PC-3 (cell line): ENCODE measurements around the gene NOP53.
A peak's percentile ranks its signal among the peaks of the same experiment; 100 is the strongest.

Experiments used
- EZH2 ChIP-seq: fragments of 300-600 bp; sonication (generic); IDR thresholded peaks from one replicate; pipeline ENCODE4 v1.6.1; 2017; ENCODE audit warnings: antibody characterized with exemption, mild to moderate bottlenecking, low read length; ENCODE audit not compliant: unreplicated experiment
- TF ChIP-seq, protein P1 (sequence below): fragments of 300-600 bp; sonication (generic); conservative IDR thresholded peaks from 2 replicates; pipeline ENCODE4 v1.5.1; 2017; ENCODE audit warnings: antibody characterized with exemption, low read depth, mild to moderate bottlenecking, low read length

DNA sequence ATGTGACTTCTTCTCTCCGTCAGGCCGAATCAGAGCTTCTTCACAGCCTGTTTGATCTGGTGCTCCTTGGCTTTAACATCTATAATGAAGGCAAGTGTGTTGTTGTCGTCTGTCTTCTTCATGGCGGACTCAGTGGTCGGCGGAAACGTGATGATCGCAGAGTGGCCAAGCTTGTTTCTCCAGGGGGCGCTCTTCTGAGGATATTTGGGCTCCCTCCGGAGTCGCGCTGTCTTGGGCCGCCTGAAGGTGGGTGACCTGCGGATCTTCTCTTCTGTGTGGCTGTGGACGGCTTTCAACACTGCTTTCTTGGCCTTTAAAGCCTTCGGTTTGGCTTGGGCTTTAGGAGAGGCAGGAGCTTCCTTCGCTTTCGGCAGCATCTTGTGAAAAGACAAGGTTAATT lies 49.2 kb downstream of the NOP53 start:
- TF ChIP-seq, protein P1, sequence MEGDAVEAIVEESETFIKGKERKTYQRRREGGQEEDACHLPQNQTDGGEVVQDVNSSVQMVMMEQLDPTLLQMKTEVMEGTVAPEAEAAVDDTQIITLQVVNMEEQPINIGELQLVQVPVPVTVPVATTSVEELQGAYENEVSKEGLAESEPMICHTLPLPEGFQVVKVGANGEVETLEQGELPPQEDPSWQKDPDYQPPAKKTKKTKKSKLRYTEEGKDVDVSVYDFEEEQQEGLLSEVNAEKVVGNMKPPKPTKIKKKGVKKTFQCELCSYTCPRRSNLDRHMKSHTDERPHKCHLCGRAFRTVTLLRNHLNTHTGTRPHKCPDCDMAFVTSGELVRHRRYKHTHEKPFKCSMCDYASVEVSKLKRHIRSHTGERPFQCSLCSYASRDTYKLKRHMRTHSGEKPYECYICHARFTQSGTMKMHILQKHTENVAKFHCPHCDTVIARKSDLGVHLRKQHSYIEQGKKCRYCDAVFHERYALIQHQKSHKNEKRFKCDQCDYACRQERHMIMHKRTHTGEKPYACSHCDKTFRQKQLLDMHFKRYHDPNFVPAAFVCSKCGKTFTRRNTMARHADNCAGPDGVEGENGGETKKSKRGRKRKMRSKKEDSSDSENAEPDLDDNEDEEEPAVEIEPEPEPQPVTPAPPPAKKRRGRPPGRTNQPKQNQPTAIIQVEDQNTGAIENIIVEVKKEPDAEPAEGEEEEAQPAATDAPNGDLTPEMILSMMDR = peak; percentile 26; the same call in 1 of the 2 replicates
- no peak for TF ChIP-seq EZH2
